H1 (cell line): ENCODE data around the gene R3HDM2. TPM values are rescaled to one million over a fixed set of nuclear protein-coding genes. Genes with fewer than 3 reads are reported as not detected.

Experiments used
- CTCF ChIA-PET: fragments of 300-600 bp; sonication (Branson Sonifier 250); formaldehyde crosslinking; loops from one replicate; lab custom pipeline; 2021; ENCODE audit not compliant: partially characterized antibody; lab: Charles Lee
- POLR2A ChIA-PET: fragments of 300-600 bp; sonication (Branson Sonifier 250); formaldehyde crosslinking; loops from one replicate; lab custom pipeline; 2021; ENCODE audit warnings: inconsistent platforms; ENCODE audit not compliant: partially characterized antibody; lab: Charles Lee
- DNase-seq, 2 experiments: peaks; one replicate each; pipeline versions ENCODE4 v3.0.0 to v3.0.0-alpha.2; 2010 to 2022; ENCODE audit warnings: low spot score in 2 of 2, low read depth in 1 of 2, mixed read lengths in 1 of 2
- FAIRE-seq: peaks from 2 replicates; lab custom pipeline; 2011; peaks lifted over from hg19 to GRCh38; lab: Jason Lieb, UNC
- H2AFZ ChIP-seq: 2 replicates; pipeline ENCODE4 v1.8.1; 2012; ENCODE audit warnings: low read length, inconsistent platforms
- H2AK5ac ChIP-seq: 2 replicates; pipeline ENCODE4 v1.6.1; 2013; ENCODE audit warnings: low read depth, low read length
- H2BK120ac ChIP-seq: replicated peaks from 2 replicates; pipeline ENCODE3; 2013; ENCODE audit warnings: low read depth, low read length, inconsistent platforms
- H2BK12ac ChIP-seq: 2 replicates; pipeline ENCODE4 v1.6.1; 2013; ENCODE audit warnings: low read depth, low read length
- H2BK15ac ChIP-seq: 2 replicates; pipeline ENCODE4 v1.6.1; 2013; ENCODE audit warnings: low read length
- H2BK20ac ChIP-seq: 2 replicates; pipeline ENCODE4 v1.6.1; 2013; ENCODE audit warnings: low read length
- H2BK5ac ChIP-seq: 2 replicates; pipeline ENCODE4 v1.6.1; 2013; ENCODE audit warnings: low read depth, low read length
- H3K14ac ChIP-seq: 2 replicates; pipeline ENCODE4 v1.6.1; 2013; ENCODE audit warnings: inconsistent platforms; ENCODE audit not compliant: insufficient read length
- H3K18ac ChIP-seq: 2 replicates; pipeline ENCODE4 v1.6.1; 2013; ENCODE audit warnings: low read length; ENCODE audit errors: extremely low read depth
- H3K23ac ChIP-seq: 2 replicates; pipeline ENCODE4 v1.6.1; 2013; ENCODE audit warnings: inconsistent platforms; ENCODE audit not compliant: insufficient read length
- H3K23me2 ChIP-seq: 2 replicates; pipeline ENCODE4 v1.6.1; 2013; ENCODE audit warnings: low read depth, low read length
- H3K27ac ChIP-seq: 2 replicates; pipeline ENCODE4 v1.6.1; 2011; ENCODE audit warnings: low read depth, low read length, inconsistent platforms
- H3K27me3 ChIP-seq, 4 experiments: replicated peaks in 1 of 4; 1 replicate in 1 of 4; 2 replicates in 3 of 4; pipeline versions ENCODE4 v1.6.1 to v1.8.1; 2011 to 2013; ENCODE audit warnings: low read length in 3 of 4, mild to moderate bottlenecking in 3 of 4, inconsistent platforms in 2 of 4, mixed read lengths in 2 of 4, moderate library complexity in 1 of 4; ENCODE audit not compliant: control insufficient read depth in 3 of 4, insufficient read depth in 3 of 4; ENCODE audit errors: extremely low read depth in 1 of 4
- H3K36me3 ChIP-seq, 4 experiments: 2 replicates each; pipeline versions ENCODE4 v1.6.1 to v1.8.1; 2011 to 2013; ENCODE audit warnings: mild to moderate bottlenecking in 4 of 4, low read length in 3 of 4, moderate library complexity in 2 of 4, control low read depth in 1 of 4, inconsistent platforms in 1 of 4; ENCODE audit not compliant: insufficient read depth in 4 of 4, control insufficient read depth in 2 of 4
- H3K4ac ChIP-seq: replicated peaks from 2 replicates; pipeline ENCODE3; 2013; ENCODE audit warnings: low read length, low read depth, mixed read lengths, inconsistent platforms; ENCODE audit not compliant: insufficient read length
- H3K4me1 ChIP-seq, 4 experiments: replicated peaks in 1 of 4; 1 replicate in 1 of 4; 2 replicates in 3 of 4; pipeline versions ENCODE4 v1.6.1 to v1.8.1; 2011 to 2013; ENCODE audit warnings: low read length in 3 of 4, inconsistent platforms in 2 of 4, mixed read lengths in 1 of 4; ENCODE audit not compliant: insufficient read depth in 4 of 4, control insufficient read depth in 3 of 4
- H3K4me2 ChIP-seq, 2 experiments: 2 replicates each; pipeline versions ENCODE4 v1.6.1 to v1.8.1; 2011 to 2013; ENCODE audit warnings: low read depth in 2 of 2, low read length in 2 of 2, control low read depth in 1 of 2, inconsistent platforms in 1 of 2, mild to moderate bottlenecking in 1 of 2; ENCODE audit not compliant: insufficient read depth in 1 of 2
- H3K4me3 ChIP-seq, 4 experiments: fragments of 200-600, 300-600 bp in 1 of 4; sonication (generic), shearing (Covaris generic), sonication (Bioruptor Twin) in 1 of 4; 2 replicates each; pipeline versions ENCODE4 v1.5.1 to v1.8.1; 2011 to 2016; ENCODE audit warnings: low read length in 4 of 4, low read depth in 3 of 4, control low read depth in 2 of 4, inconsistent platforms in 2 of 4, mild to moderate bottlenecking in 2 of 4, mixed read lengths in 1 of 4, moderate library complexity in 1 of 4; ENCODE audit not compliant: insufficient read depth in 2 of 4; ENCODE audit errors: extremely low read depth in 1 of 4
- H3K56ac ChIP-seq: replicated peaks from 2 replicates; pipeline ENCODE3; 2013; ENCODE audit warnings: low read depth, mild to moderate bottlenecking, mixed read lengths, low read length, inconsistent platforms; ENCODE audit not compliant: insufficient read length
- H3K79me1 ChIP-seq: 2 replicates; pipeline ENCODE4 v1.6.1; 2013; ENCODE audit warnings: low read depth, low read length, control low read depth
- H3K79me2 ChIP-seq, 2 experiments: 2 replicates each; pipeline versions ENCODE4 v1.6.1 to v1.8.1; 2012 to 2013; ENCODE audit warnings: low read length in 2 of 2, mild to moderate bottlenecking in 2 of 2, inconsistent platforms in 1 of 2; ENCODE audit not compliant: insufficient read depth in 2 of 2, control insufficient read depth in 1 of 2
- H3K9ac ChIP-seq, 4 experiments: replicated peaks in 1 of 4; 1 replicate in 1 of 4; 2 replicates in 3 of 4; pipeline versions ENCODE4 v1.6.1 to v1.8.1; 2011 to 2013; ENCODE audit warnings: low read depth in 3 of 4, low read length in 3 of 4, control low read depth in 2 of 4, mild to moderate bottlenecking in 2 of 4, moderate library complexity in 2 of 4, inconsistent platforms in 1 of 4; ENCODE audit errors: extremely low read depth in 1 of 4
- H3K9me3 ChIP-seq, 2 experiments: 2 replicates each; pipeline versions ENCODE4 v1.6.1 to v1.8.1; 2012 to 2013; ENCODE audit warnings: mild to moderate bottlenecking in 2 of 2, moderate library complexity in 2 of 2, control low read depth in 1 of 2, inconsistent platforms in 1 of 2, low read depth in 1 of 2, low read length in 1 of 2, mixed read lengths in 1 of 2; ENCODE audit not compliant: insufficient read depth in 2 of 2
- H4K20me1 ChIP-seq, 2 experiments: replicated peaks in 1 of 2; 2 replicates each; pipeline versions ENCODE3 to v1.8.1; 2011 to 2013; ENCODE audit warnings: inconsistent platforms in 2 of 2, low read length in 2 of 2, mild to moderate bottlenecking in 1 of 2; ENCODE audit not compliant: insufficient read depth in 2 of 2, control insufficient read depth in 1 of 2
- H4K5ac ChIP-seq: 2 replicates; pipeline ENCODE4 v1.6.1; 2013; ENCODE audit warnings: low read length, low read depth, mixed read lengths, inconsistent platforms; ENCODE audit not compliant: insufficient read length
- H4K8ac ChIP-seq: 2 replicates; pipeline ENCODE4 v1.8.0; 2013; ENCODE audit warnings: mild to moderate bottlenecking, moderate library complexity, low read length, inconsistent platforms; ENCODE audit not compliant: insufficient read depth; ENCODE audit errors: extremely low read depth
- H4K91ac ChIP-seq: replicated peaks from 2 replicates; pipeline ENCODE3; 2013; ENCODE audit warnings: low read length, mixed read lengths, inconsistent platforms; ENCODE audit not compliant: insufficient read length
- ASH2L ChIP-seq: fragments of 200-600, 300-600 bp; sonication (generic); IDR thresholded peaks from one replicate; pipeline ENCODE4 v1.7.1; 2017; ENCODE audit warnings: low read length
- ATF2 ChIP-seq: IDR thresholded peaks from 2 replicates; pipeline ENCODE4 v1.6.1; 2012; ENCODE audit warnings: low read length, inconsistent platforms
- E2F6 ChIP-seq: IDR thresholded peaks from 2 replicates; pipeline ENCODE4 v1.6.1; 2012; ENCODE audit warnings: inconsistent platforms
- EGR1 ChIP-seq: IDR thresholded peaks from 2 replicates; pipeline ENCODE4 v1.6.1; 2011; ENCODE audit warnings: low read depth, low read length, borderline replicate concordance
- FOSL1 ChIP-seq: IDR thresholded peaks from 2 replicates; pipeline ENCODE4 v1.6.1; 2011; ENCODE audit warnings: mild to moderate bottlenecking, low read depth, low read length, moderate library complexity; ENCODE audit not compliant: insufficient read depth
- KDM4A ChIP-seq: IDR thresholded peaks from one replicate; pipeline ENCODE4 v1.7.1; 2012; ENCODE audit warnings: low read depth, mild to moderate bottlenecking, moderate library complexity, low read length, inconsistent platforms; ENCODE audit not compliant: severe bottlenecking
- KDM5A ChIP-seq: fragments of 200-600 bp; IDR thresholded peaks from 2 replicates; pipeline ENCODE4 v1.7.1; 2012; ENCODE audit warnings: mild to moderate bottlenecking, low read length, inconsistent platforms, mixed read lengths
- MAFK ChIP-seq: IDR thresholded peaks from 2 replicates; pipeline ENCODE4 v1.6.1; 2012; ENCODE audit warnings: low read depth, mild to moderate bottlenecking, improper control_type of control experiment, low read length
- RNF2 ChIP-seq: fragments of 200-900, 300-1000 bp; sonication (generic); IDR thresholded peaks from 2 replicates; pipeline ENCODE4 v1.7.1; 2016; ENCODE audit warnings: borderline replicate concordance, low read depth, mild to moderate bottlenecking, antibody characterized with exemption, low read length; ENCODE audit not compliant: poor library complexity, severe bottlenecking; ENCODE audit errors: missing control alignments
- WGBS, 2 experiments: shearing (Covaris generic) in 1 of 2; methylation state at CpG; one replicate each; pipeline versions ENCODE4 v1.1.6 to v1.1.7; 2013 to 2015; ENCODE audit warnings: low lambda C conversion rate in 2 of 2, mixed read lengths in 2 of 2, inconsistent platforms in 1 of 2, low coverage in 1 of 2, missing lambda C conversion rate in 1 of 2; ENCODE audit not compliant: insufficient replicate concordance in 2 of 2, insufficient coverage in 1 of 2, insufficient read length in 1 of 2; ENCODE audit errors: extremely low coverage in 1 of 2, missing lambda C conversion rate in 1 of 2; 5-methylcytosine and 5-hydroxymethylcytosine counted together
- polyA plus RNA-seq, 7 experiments: library from polyadenylated mRNA; depleted of rRNA in 3 of 7; stranded (reverse) in 5 of 7; unstranded in 2 of 7; fragments of >200 nt in 5 of 7; fragments of 200-250 nt in 2 of 7; gene quantifications; 1 replicate in 5 of 7; 2 replicates in 1 of 7; 4 replicates in 1 of 7; pipeline versions ENCODE4 v1.2.1 to v1.2.3, GENCODE V29; 2011 to 2013; ENCODE audit warnings: missing spikeins in 2 of 7, mixed read lengths in 2 of 7
- total RNA-seq: library from RNA; stranded (reverse); fragmentation: NEBNext Ultra II Directional; extraction: Animal tissue kit (Norgen Biotek cat#: 25700); gene quantifications from 2 replicates; pipeline ENCODE4 v1.2.1, GENCODE V29; 2021
- TF ChIP-seq, protein P1 (sequence below): IDR thresholded peaks from 2 replicates; pipeline ENCODE4 v1.6.1; 2011; ENCODE audit warnings: low read depth, mild to moderate bottlenecking, low read length; ENCODE audit not compliant: insufficient read depth

Gene R3HDM2
- total and polyA plus RNA-seq, 2 of the 8 experiments (the other 6 are each of a cell fraction or from before 2014, with no cell fraction given), result 25.6 to 27.0 TPM

GRCh38 chr12:57389033-57389432, 41.8 kb downstream of the R3HDM2 start:
- WGBS, 2 experiments, result 84% methylated on average over 3 of the region's 3 CpGs; no CpG with 5 or more reads in 1 of the 2 experiments
- POLR2A ChIA-PET, result interaction anchor here (0.9 to 1.6 kb wide), 2 partner anchors 37 to 41 kb away, joined by 3 to 6 read pairs; no protein-coding TSS in a partner anchor
- no peak for DNase-seq
- TF ChIP-seq RNF2 (no peak), ATF2 (no peak), KDM5A (no peak), E2F6 (no peak), ASH2L (no peak), FOSL1 (no peak), EGR1 (no peak), KDM4A (no peak), MAFK (no peak)
- TF ChIP-seq, protein P1, sequence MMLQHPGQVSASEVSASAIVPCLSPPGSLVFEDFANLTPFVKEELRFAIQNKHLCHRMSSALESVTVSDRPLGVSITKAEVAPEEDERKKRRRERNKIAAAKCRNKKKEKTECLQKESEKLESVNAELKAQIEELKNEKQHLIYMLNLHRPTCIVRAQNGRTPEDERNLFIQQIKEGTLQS, result no peak

More at GRCh38 chr12:57389033-57389432, 41.8 kb downstream of the R3HDM2 start:
- no peak overlapping the region for H4K5ac ChIP-seq
- H4K8ac ChIP-seq, result no peak overlapping the region
- no peak overlapping the region for H2BK120ac ChIP-seq
- no peak overlapping the region for H2BK12ac ChIP-seq
- FAIRE-seq, result no peak
- no peak overlapping the region for H2BK15ac ChIP-seq
- no peak overlapping the region for H4K91ac ChIP-seq
- H3K23ac ChIP-seq, result no peak overlapping the region
- no peak overlapping the region for H3K18ac ChIP-seq
- peaks cover 0 to 1% of the 10 kb centered on the region in 2 experiments for H4K20me1 ChIP-seq
- H3K79me2 ChIP-seq, result no peaks in the 10 kb centered on the region
- no peak overlapping the region for H2AFZ ChIP-seq
- no peaks in the 10 kb centered on the region for H3K79me1 ChIP-seq
- no peak overlapping the region for H3K9ac ChIP-seq
- no peaks in the 10 kb centered on the region for H3K36me3 ChIP-seq
- H3K4me3 ChIP-seq, result no peak overlapping the region
- H3K4me1 ChIP-seq, result peaks cover 0 to 5% (median 0%) of the 10 kb centered on the region in 4 experiments; a peak in 1 of 7 replicates
- no peak overlapping the region for H2BK5ac ChIP-seq
- no peak overlapping the region for H3K56ac ChIP-seq
- H2BK20ac ChIP-seq, result no peak overlapping the region
- no peak overlapping the region for H3K27ac ChIP-seq
- CTCF ChIA-PET, result interaction anchor here (1.0 to 2.2 kb wide), 3 partner anchors 9 to 64 kb away, joined by 3 to 11 read pairs (median 3); no protein-coding TSS in a partner anchor
- H3K4ac ChIP-seq, result no peak overlapping the region
- no peak overlapping the region for H3K14ac ChIP-seq
- no peak overlapping the region for H3K4me2 ChIP-seq
- no peaks in the 10 kb centered on the region for H3K27me3 ChIP-seq
- no peaks in the 10 kb centered on the region for H3K23me2 ChIP-seq
- H3K9me3 ChIP-seq, result no peaks in the 10 kb centered on the region
- H2AK5ac ChIP-seq, result no peak overlapping the region
